Activated effector memory CD4-positive, alpha-beta T cell treated with Interleukin-2 at 50 U/mL for 16 hours (primary cell): ENCODE measurements around the gene ACVRL1.

ENCODE experiments used
- DNase-seq: peaks from one replicate; pipeline ENCODE4 v3.0.0-alpha.2; 2020

The ACVRL1 gene

GRCh38 chr12:51970904-51971646 lies 63.8 kb downstream of the ACVRL1 start:
- DNase-seq: peak; percentile 10

GRCh38 chr12:51971679-51972421 lies 64.5 kb downstream of the ACVRL1 start:
- DNase-seq: no peak

GRCh38 chr12:51972422-51972812 lies 65.1 kb downstream of the ACVRL1 start:
- no peak for DNase-seq

- peak; percentile 25 for DNase-seq
Measured at GRCh38 chr12:51972849-51973273, 65.6 kb downstream of the ACVRL1 start.
